ENCODE data around the gene RACK1.

RACK1 gene

GRCh38 chr5:181259974-181260719, 16.4 kb upstream of the RACK1 start:
- no peak for DNase-seq (ENCODE audit: low read depth)

GRCh38 chr5:181259283-181259682, 15.6 kb upstream of the RACK1 start:
- DNase-seq (ENCODE audit: low read depth), result no peak

- DNase-seq (ENCODE audit: low read depth), result no peak
Observed at GRCh38 chr5:181258576-181258975, 14.9 kb upstream of the RACK1 start.

- DNase-seq (ENCODE audit: low read depth), result no peak
Observed at GRCh38 chr5:181255836-181256578, 12.3 kb upstream of the RACK1 start.

- no peak for DNase-seq (ENCODE audit: low read depth)
Observed at GRCh38 chr5:181255276-181255675, 11.6 kb upstream of the RACK1 start.

- no peak for DNase-seq (ENCODE audit: low read depth)
Observed at GRCh38 chr5:181248277-181248676, 4.6 kb upstream of the RACK1 start.

- peak; percentile 81 for DNase-seq (ENCODE audit: low read depth)
Observed at GRCh38 chr5:181246276-181247049, 2.8 kb upstream of the RACK1 start.

GRCh38 chr5:181245427-181246275, 1.9 kb upstream of the RACK1 start:
- no peak for DNase-seq (ENCODE audit: low read depth)

- peak; percentile 36 for DNase-seq (ENCODE audit: low read depth)
Observed at GRCh38 chr5:181243018-181243563, 615 bp downstream of the RACK1 start.

GRCh38 chr5:181242031-181242451, 1.7 kb downstream of the RACK1 start:
- DNase-seq (ENCODE audit: low read depth), result no peak

GRCh38 chr5:181241393-181241975, 2.2 kb downstream of the RACK1 start:
- DNase-seq (ENCODE audit: low read depth), result peak; percentile 95

GRCh38 chr5:181239062-181239663, 4.5 kb downstream of the RACK1 start:
- no peak for DNase-seq (ENCODE audit: low read depth)

GRCh38 chr5:181237729-181238385, 5.8 kb downstream of the RACK1 start:
- DNase-seq (ENCODE audit: low read depth), result no peak

GRCh38 chr5:181236954-181237641, 6.6 kb downstream of the RACK1 start:
- no peak for DNase-seq (ENCODE audit: low read depth)

GRCh38 chr5:181236471-181236870, 7.2 kb downstream of the RACK1 start:
- DNase-seq (ENCODE audit: low read depth), result no peak

- DNase-seq (ENCODE audit: low read depth), result no peak
Observed at GRCh38 chr5:181235689-181236366, 7.9 kb downstream of the RACK1 start.

GRCh38 chr5:181235323-181235688, 8.4 kb downstream of the RACK1 start:
- no peak for DNase-seq (ENCODE audit: low read depth)

- DNase-seq (ENCODE audit: low read depth), result no peak
Observed at GRCh38 chr5:181234455-181235306, 9.0 kb downstream of the RACK1 start.

All from iris pigment epithelial cell (primary cell).